HEK293 (cell line): Measurements from ENCODE around the gene GAD1.

ENCODE experiments used
- CTCF ChIA-PET: fragments of 350-600 bp; formaldehyde crosslinking; extraction: SDS; loops from one replicate; lab custom pipeline; 2021; ENCODE audit warnings: antibody characterized with exemption; lab: Yijun Ruan, JAX
- POLR2A ChIA-PET: fragments of 300-600 bp; formaldehyde crosslinking; extraction: SDS; loops from one replicate; lab custom pipeline; 2020; ENCODE audit warnings: antibody characterized with exemption, inconsistent platforms; lab: Yijun Ruan, JAX
- H3K27ac ChIP-seq: fragments of 200-500 bp; sonication (Bioruptor generic); 2 replicates; pipeline ENCODE4 v1.5.1; 2014; ENCODE audit warnings: low read depth, low read length, control low read depth, inconsistent platforms; ENCODE audit errors: extremely low read depth
- H3K36me3 ChIP-seq, 2 experiments: fragments of 200-500 bp in 1 of 2; sonication (Bioruptor generic) in 1 of 2; 1 replicate in 1 of 2; 2 replicates in 1 of 2; pipeline ENCODE4 v1.5.1; 2014 to 2017; ENCODE audit warnings: inconsistent platforms in 2 of 2, low read length in 2 of 2; ENCODE audit not compliant: control insufficient read depth in 2 of 2, insufficient read depth in 1 of 2
- H3K4me1 ChIP-seq: fragments of 200-500 bp; sonication (Bioruptor generic); 2 replicates; pipeline ENCODE4 v1.5.1; 2014; ENCODE audit warnings: mild to moderate bottlenecking, low read length, inconsistent platforms; ENCODE audit not compliant: control insufficient read depth, insufficient read depth
- H3K4me3 ChIP-seq: 2 replicates; pipeline ENCODE4 v1.5.1; 2011; ENCODE audit warnings: low read depth, mild to moderate bottlenecking, control low read depth, low read length, moderate library complexity
- H3K9me3 ChIP-seq: fragments of 200-500 bp; sonication (Bioruptor generic); 2 replicates; pipeline ENCODE4 v1.5.1; 2014; ENCODE audit warnings: low read depth, low read length, inconsistent platforms; ENCODE audit not compliant: control insufficient read depth, insufficient read depth
- GFI1B ChIP-seq: fragments of 450-650 bp; formaldehyde crosslinking; IDR thresholded peaks from 2 replicates; pipeline ENCODE4 v1.5.1; 2016; ENCODE audit warnings: missing biosample characterization, missing genetic modification characterization
- KLF10 ChIP-seq: fragments of 450-650 bp; IDR thresholded peaks from 2 replicates; pipeline ENCODE4 v1.5.1; 2018; ENCODE audit warnings: missing biosample characterization, mild to moderate bottlenecking, missing genetic modification characterization
- TRIM28 ChIP-seq: IDR thresholded peaks from 2 replicates; pipeline ENCODE4 v1.6.1; 2011; ENCODE audit warnings: low read length, control low read depth, borderline replicate concordance
- YY2 ChIP-seq: fragments of 450-650 bp; formaldehyde crosslinking; IDR thresholded peaks from 2 replicates; pipeline ENCODE4 v1.5.1; 2016; ENCODE audit warnings: missing biosample characterization, missing genetic modification characterization
- ZBTB1 ChIP-seq: fragments of 450-650 bp; formaldehyde crosslinking; IDR thresholded peaks from 2 replicates; pipeline ENCODE4 v1.5.1; 2016; ENCODE audit warnings: missing biosample characterization, missing genetic modification characterization
- ZEB2 ChIP-seq: fragments of 450-650 bp; formaldehyde crosslinking; IDR thresholded peaks from 2 replicates; pipeline ENCODE4 v1.5.1; 2016; ENCODE audit warnings: missing biosample characterization, missing genetic modification characterization
- ZNF121 ChIP-seq: fragments of 450-650 bp; formaldehyde crosslinking; IDR thresholded peaks from 2 replicates; pipeline ENCODE4 v1.5.1; 2016; ENCODE audit warnings: missing biosample characterization, missing genetic modification characterization
- ZNF24 ChIP-seq: fragments of 450-650 bp; formaldehyde crosslinking; IDR thresholded peaks from 2 replicates; pipeline ENCODE4 v1.5.1; 2016; ENCODE audit warnings: missing biosample characterization, missing genetic modification characterization
- ZNF274 ChIP-seq, 2 experiments: fragments of 200-500 bp in 1 of 2; fragments of 450-650 bp in 1 of 2; sonication (Bioruptor generic) in 1 of 2; formaldehyde crosslinking in 1 of 2; IDR thresholded peaks; 2 replicates each; pipeline versions ENCODE4 v1.5.1 to v1.6.1; 2014 to 2016; ENCODE audit warnings: borderline replicate concordance in 1 of 2, inconsistent platforms in 1 of 2, low read length in 1 of 2, missing biosample characterization in 1 of 2, missing genetic modification characterization in 1 of 2
- ZNF416 ChIP-seq: fragments of 450-650 bp; formaldehyde crosslinking; IDR thresholded peaks from 2 replicates; pipeline ENCODE4 v1.5.1; 2016; ENCODE audit warnings: missing biosample characterization, missing genetic modification characterization
- ZNF426 ChIP-seq: fragments of 450-650 bp; formaldehyde crosslinking; IDR thresholded peaks from 2 replicates; pipeline ENCODE4 v1.5.1; 2017; ENCODE audit warnings: missing biosample characterization, missing genetic modification characterization, mild to moderate bottlenecking, inconsistent platforms, moderate library complexity
- ZNF530 ChIP-seq: fragments of 450-650 bp; formaldehyde crosslinking; IDR thresholded peaks from 2 replicates; pipeline ENCODE4 v1.5.1; 2016; ENCODE audit warnings: low read depth, missing biosample characterization, missing genetic modification characterization
- ZNF654 ChIP-seq: fragments of 450-650 bp; formaldehyde crosslinking; IDR thresholded peaks from 2 replicates; pipeline ENCODE4 v1.5.1; 2016; ENCODE audit warnings: low read depth, missing biosample characterization, missing genetic modification characterization
- ZSCAN30 ChIP-seq: fragments of 450-650 bp; IDR thresholded peaks from 2 replicates; pipeline ENCODE4 v1.5.1; 2018; ENCODE audit warnings: missing biosample characterization, mild to moderate bottlenecking, missing genetic modification characterization, moderate library complexity
- TF ChIP-seq, protein P1 (sequence below): fragments of 450-650 bp; formaldehyde crosslinking; IDR thresholded peaks from 2 replicates; pipeline ENCODE4 v1.5.1; 2017; ENCODE audit warnings: missing biosample characterization, missing genetic modification characterization
- TF ChIP-seq, protein P2 (sequence below): fragments of 450-650 bp; formaldehyde crosslinking; IDR thresholded peaks from 2 replicates; pipeline ENCODE4 v1.5.1; 2016; ENCODE audit warnings: missing biosample characterization, missing genetic modification characterization
- TF ChIP-seq, protein P3 (sequence below): fragments of 450-650 bp; formaldehyde crosslinking; IDR thresholded peaks from 2 replicates; pipeline ENCODE4 v1.5.1; 2017; ENCODE audit warnings: missing biosample characterization, mild to moderate bottlenecking, missing genetic modification characterization, moderate library complexity

Gene GAD1

DNA sequence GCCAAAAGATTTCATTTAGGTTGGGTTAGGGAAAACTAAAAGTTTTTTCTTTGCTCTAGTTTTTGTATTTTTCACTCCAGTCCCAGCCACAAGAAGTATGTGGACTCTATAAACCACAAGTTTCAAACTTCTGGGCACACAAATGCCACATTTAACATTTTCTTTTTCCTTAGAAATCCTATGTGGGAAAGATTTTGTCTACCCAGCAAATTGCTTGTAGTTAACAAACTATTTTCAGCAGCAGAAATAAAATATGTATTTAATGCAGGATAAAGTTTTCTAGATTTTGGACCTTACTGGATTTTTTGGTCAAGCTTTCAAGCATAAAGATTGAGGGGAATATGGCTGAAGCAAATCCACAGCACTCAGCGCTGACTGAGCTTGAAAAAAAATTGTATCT, 37.4 kb upstream of the GAD1 start (continued):
- TF ChIP-seq, protein P1, sequence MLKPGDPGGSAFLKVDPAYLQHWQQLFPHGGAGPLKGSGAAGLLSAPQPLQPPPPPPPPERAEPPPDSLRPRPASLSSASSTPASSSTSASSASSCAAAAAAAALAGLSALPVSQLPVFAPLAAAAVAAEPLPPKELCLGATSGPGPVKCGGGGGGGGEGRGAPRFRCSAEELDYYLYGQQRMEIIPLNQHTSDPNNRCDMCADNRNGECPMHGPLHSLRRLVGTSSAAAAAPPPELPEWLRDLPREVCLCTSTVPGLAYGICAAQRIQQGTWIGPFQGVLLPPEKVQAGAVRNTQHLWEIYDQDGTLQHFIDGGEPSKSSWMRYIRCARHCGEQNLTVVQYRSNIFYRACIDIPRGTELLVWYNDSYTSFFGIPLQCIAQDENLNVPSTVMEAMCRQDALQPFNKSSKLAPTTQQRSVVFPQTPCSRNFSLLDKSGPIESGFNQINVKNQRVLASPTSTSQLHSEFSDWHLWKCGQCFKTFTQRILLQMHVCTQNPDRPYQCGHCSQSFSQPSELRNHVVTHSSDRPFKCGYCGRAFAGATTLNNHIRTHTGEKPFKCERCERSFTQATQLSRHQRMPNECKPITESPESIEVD (tag by site-specific recombination), result no peak
- TF ChIP-seq, protein P2, sequence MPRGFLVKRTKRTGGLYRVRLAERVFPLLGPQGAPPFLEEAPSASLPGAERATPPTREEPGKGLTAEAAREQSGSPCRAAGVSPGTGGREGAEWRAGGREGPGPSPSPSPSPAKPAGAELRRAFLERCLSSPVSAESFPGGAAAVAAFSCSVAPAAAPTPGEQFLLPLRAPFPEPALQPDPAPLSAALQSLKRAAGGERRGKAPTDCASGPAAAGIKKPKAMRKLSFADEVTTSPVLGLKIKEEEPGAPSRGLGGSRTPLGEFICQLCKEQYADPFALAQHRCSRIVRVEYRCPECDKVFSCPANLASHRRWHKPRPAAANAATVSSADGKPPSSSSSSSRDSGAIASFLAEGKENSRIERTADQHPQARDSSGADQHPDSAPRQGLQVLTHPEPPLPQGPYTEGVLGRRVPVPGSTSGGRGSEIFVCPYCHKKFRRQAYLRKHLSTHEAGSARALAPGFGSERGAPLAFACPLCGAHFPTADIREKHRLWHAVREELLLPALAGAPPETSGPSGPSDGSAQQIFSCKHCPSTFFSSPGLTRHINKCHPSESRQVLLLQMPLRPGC (tag by site-specific recombination), result no peak
- no peak for TF ChIP-seq ZNF24
- no peak for TF ChIP-seq ZSCAN30 (tag by site-specific recombination)

DNA sequence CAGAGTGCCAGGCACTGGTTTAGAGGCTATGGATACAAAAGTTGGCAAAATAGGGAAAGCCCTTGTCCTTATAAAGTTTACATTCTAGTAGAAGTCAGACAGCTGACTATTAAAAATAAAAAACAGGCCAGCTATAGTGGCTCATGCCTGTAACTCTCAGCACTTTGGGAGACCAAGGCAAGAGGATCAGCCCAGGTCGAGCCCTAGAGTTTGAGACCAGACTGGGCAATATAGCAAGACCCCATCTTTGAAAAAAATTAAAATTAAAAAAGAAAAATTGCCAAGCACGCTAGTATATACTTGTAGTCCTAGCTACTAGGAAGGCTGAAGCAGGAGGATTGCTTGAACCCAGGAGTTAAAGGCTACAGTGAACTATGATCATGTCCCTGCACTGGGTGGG, 34.0 kb upstream of the GAD1 start:
- Histone ChIP-seq H3K4me1 (no peaks in the 10 kb centered on the region), H3K4me3 (no peak overlapping the region), H3K36me3 (no peaks in the 10 kb centered on the region), H3K9me3 (no peaks in the 10 kb centered on the region), H3K27ac (no peak overlapping the region)
- ChIA-PET CTCF (interaction anchor here (0.7 to 1.5 kb wide), 2 partner anchors 22 to 33 kb away, joined by 4 to 6 read pairs; no protein-coding TSS in a partner anchor), POLR2A (no interaction called here)
- TF ChIP-seq ZNF121 (tag by site-specific recombination), result peak; percentile 60; the same call in 1 of the 2 replicates
- TF ChIP-seq GFI1B, result no peak

DNA sequence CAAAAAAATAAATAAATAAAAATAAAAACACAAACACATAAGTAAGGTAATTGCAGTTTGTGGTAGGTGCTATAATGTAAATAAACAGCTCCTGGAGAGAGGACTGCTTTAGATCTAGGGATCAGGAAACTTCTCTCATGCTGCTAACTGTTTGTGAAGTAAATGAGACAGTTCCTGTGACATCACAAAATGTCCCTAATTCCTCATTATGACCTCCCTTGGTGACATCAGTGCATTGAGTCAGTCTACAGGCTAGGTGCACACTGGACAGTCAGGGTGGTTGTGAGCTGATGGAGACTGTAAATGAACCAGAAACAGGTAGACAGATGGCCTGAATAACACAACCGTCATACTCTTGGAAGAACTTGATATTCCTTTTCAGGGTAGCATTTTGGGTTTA, 33.1 kb upstream of the GAD1 start:
- H3K4me1 ChIP-seq, result no peaks in the 10 kb centered on the region
- no peak overlapping the region for H3K4me3 ChIP-seq
- no peaks in the 10 kb centered on the region for H3K9me3 ChIP-seq
- ChIA-PET CTCF (interaction anchor here (1.5 kb wide), 1 partner anchor 32 kb away, joined by 6 read pairs; no protein-coding TSS in a partner anchor), POLR2A (no interaction called here)
- H3K36me3 ChIP-seq, result no peaks in the 10 kb centered on the region
- TF ChIP-seq ZEB2 (tag by site-specific recombination) (no peak), YY2 (no peak), ZNF530 (tag by site-specific recombination) (no peak), TRIM28 (no peak), ZNF426 (tag by site-specific recombination) (no peak), ZNF416 (no peak), ZBTB1 (no peak), ZNF654 (no peak), KLF10 (tag by site-specific recombination) (no peak), ZNF274 (IDR thresholded peaks at IDR 0.05; ENCODE audit: low read length) (no peak), ZNF274 (tag by site-specific recombination; IDR thresholded peaks at IDR 0.05; ENCODE audit: borderline replicate concordance) (no peak)
- TF ChIP-seq, protein P3, sequence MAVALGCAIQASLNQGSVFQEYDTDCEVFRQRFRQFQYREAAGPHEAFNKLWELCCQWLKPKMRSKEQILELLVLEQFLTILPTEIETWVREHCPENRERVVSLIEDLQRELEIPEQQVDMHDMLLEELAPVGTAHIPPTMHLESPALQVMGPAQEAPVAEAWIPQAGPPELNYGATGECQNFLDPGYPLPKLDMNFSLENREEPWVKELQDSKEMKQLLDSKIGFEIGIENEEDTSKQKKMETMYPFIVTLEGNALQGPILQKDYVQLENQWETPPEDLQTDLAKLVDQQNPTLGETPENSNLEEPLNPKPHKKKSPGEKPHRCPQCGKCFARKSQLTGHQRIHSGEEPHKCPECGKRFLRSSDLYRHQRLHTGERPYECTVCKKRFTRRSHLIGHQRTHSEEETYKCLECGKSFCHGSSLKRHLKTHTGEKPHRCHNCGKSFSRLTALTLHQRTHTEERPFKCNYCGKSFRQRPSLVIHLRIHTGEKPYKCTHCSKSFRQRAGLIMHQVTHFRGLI (tag by site-specific recombination), result no peak
- H3K27ac ChIP-seq, result no peak overlapping the region
